GM12874 (cell line): ENCODE data around the gene COMMD1.

Source experiments
- TF ChIP-seq, protein P1 (sequence below): IDR thresholded peaks from 2 replicates; pipeline ENCODE4 v1.5.1; 2011; ENCODE audit warnings: low read depth, mild to moderate bottlenecking, control low read depth, low read length, moderate library complexity; ENCODE audit not compliant: insufficient read depth

The COMMD1 gene

DNA sequence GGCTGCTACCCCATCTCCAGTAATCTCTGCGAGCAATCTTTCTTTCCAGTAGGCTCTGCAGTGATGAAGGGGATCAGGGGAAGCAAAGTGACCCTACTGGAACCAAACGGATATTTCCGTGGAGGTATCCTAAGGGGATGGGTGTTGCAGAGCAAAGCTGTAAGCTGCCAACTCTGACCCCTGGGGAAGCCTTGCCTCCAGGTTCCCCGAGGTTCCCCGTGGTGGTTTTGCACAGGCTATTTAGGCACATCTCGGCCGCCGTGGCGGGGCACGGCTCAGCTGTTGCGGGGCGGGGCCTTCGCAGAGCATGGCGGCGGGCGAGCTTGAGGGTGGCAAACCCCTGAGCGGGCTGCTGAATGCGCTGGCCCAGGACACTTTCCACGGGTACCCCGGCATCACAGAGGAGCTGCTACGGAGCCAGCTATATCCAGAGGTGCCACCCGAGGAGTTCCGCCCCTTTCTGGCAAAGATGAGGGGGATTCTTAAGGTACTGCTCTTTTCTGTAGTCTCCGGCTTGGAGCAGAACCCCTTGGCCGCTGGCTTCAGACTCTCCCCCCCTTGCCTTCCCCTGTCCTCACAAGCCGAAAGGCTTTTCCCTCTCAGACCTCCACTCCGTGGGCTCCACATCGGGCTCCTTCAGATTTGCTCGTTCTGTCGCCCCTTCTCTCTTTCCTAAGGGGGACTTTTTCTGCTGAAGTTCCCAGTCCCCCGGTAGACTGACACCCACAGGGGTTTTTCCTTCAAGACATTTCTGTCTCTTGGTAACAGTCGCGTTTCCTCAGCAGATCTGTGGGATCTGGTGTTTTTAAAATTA is at the start of gene COMMD1:
Gene COMMD1, plus strand, starts transcription at position 303 of the 814 bp plus-strand sequence. Its CDS starts 5 bp downstream, at position 308.
- TF ChIP-seq, protein P1, sequence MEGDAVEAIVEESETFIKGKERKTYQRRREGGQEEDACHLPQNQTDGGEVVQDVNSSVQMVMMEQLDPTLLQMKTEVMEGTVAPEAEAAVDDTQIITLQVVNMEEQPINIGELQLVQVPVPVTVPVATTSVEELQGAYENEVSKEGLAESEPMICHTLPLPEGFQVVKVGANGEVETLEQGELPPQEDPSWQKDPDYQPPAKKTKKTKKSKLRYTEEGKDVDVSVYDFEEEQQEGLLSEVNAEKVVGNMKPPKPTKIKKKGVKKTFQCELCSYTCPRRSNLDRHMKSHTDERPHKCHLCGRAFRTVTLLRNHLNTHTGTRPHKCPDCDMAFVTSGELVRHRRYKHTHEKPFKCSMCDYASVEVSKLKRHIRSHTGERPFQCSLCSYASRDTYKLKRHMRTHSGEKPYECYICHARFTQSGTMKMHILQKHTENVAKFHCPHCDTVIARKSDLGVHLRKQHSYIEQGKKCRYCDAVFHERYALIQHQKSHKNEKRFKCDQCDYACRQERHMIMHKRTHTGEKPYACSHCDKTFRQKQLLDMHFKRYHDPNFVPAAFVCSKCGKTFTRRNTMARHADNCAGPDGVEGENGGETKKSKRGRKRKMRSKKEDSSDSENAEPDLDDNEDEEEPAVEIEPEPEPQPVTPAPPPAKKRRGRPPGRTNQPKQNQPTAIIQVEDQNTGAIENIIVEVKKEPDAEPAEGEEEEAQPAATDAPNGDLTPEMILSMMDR = no peak

DNA sequence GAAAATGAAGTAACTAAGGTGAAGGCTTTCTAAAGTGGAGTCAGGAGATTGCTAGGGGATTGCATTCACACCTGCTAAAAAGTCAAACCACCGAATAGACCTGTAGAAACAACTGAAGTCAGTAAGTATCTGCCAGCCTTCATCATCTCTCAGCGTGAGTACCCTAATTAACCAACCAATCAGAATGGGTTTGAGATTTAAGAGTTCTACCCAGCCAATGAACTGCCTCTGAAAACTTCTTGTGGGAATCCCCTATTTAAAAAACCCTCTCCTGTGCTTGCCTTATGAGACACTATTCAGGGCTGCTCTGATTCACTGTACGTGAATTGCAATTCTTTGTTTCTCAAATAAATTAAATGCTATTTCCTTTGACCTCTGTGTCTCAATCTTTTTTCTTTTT is 48.2 kb upstream of the COMMD1 start:
- TF ChIP-seq, protein P1 = no peak

DNA sequence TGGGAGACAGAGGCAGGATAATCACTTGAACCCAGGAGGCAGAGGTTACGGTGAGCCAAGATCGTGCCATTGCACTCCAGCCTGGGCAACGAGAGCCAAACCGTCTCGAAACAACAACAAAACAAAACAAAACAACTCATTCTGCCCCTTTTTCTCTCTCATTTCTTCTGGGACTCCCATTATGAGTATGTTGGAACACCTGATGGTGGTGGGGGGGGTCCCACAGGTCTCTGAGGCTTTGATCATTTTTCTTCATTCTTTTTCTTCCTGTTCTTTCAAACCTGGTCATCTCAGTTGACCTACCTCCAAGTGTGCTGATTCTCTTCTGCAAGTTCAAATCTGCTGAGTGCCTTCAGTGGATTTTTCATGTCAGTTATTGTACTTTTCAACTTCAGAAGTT is 43.4 kb upstream of the COMMD1 start:
- TF ChIP-seq, protein P1 = no peak

DNA sequence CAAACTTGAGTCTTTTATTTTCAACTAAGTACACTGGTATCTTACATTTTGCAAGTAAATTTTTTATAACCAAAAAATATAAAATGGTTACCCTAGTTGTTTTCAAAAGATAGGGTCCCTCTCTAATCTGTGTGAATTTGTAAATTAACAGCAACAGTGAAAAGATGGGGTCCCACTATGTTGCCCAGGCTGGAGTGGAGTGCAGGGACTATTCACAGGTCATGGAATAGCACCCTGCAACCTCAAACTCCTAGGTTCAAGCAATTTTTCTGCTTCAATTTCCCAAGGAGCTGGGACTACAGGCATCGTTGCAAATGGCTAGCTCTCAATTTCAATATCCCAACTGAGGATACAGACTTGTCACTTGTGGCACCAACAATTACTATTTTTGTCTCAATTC is 29.1 kb upstream of the COMMD1 start:
- TF ChIP-seq, protein P1 = no peak

DNA sequence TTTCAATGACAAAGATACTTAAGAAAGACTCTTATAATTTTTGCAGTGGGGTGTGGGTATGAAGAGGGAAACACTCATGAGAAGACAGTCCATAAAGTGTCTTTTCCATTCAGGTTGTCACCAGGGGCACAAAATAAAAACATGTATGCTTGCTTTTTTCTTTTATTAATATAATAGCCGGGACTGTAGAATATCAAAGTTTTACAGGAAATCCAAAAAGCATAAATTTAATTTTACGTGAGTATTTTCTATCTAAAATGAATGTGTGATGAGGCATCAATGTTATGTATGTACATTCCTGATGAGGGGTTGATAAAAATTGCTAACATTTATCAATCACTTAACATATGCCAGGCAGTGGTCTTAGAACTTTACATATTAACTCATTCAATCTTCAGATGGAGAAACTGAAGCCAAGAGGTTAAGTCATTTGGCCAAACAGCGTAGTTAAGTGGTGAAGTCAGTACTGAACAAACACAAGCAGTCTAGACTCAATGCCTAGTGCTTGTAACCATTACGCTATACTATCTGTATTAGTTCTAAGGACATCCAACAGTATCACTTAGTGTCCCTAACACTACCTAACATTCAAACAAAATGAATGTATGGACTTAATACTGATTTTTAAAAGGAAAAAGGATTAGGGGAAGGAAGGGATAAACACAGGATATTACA is 27.8 kb upstream of the COMMD1 start:
- TF ChIP-seq, protein P1 = no peak

DNA sequence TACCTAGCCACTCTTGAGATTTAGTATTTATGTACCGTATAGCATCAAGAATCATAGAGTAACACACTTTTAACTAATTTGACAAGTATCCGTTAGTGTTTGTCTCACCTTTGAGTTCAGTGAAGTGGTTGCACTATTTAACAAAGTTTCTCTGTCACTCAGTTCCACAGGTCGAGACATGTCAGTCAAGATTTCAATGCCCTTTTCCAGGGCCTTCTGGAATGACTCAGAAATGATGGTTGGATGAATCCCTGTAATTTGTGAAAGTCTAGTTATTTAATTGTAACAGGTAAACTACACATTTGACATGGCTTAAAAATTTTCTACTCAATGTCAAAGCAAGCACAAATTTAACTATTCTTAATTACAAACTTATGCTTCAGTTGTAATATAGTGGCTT is 26.7 kb upstream of the COMMD1 start:
- TF ChIP-seq, protein P1 = no peak

DNA sequence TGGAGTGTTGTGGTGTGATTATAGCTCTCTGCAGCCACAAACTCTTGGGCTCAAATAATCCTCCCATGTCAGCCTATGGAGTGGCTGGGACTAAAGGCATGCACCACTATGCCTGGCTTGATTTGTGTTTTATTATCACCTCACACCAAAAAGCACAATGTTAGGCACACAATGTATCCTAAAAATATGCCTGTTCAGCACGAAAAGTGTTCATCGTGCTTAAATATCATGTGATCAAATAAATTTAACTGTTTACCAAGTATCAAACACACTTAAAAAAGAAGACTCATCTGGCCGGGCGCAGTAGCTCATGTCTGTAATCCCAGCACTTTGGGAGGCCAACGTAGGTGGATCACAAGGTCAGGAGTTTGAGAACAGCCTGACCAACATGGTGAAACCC is 22.6 kb upstream of the COMMD1 start:
- TF ChIP-seq, protein P1 = no peak
